Stimulated activated CD8-positive, alpha-beta memory T cell treated with anti-CD3 and anti-CD28 coated beads, Interleukin-4, amount 100 ng/mL, for 4 hours (primary cell): ENCODE results near the gene PARD6B.
"Not testable (repeated sequence)": the region's sequence is repeated elsewhere in the genome, so short reads cannot be mapped to it uniquely, and the experiment has no call there.

Experiments
- DNase-seq, 2 donors: peaks; one replicate each; pipeline ENCODE4 v3.0.0-alpha.2; 2020; ENCODE audit warnings: low read depth in 2 of 2, low spot score in 1 of 2

The PARD6B gene

GRCh38 chr20:50798650-50799049 is 67.3 kb downstream of the PARD6B start:
- no peak for DNase-seq

DNA sequence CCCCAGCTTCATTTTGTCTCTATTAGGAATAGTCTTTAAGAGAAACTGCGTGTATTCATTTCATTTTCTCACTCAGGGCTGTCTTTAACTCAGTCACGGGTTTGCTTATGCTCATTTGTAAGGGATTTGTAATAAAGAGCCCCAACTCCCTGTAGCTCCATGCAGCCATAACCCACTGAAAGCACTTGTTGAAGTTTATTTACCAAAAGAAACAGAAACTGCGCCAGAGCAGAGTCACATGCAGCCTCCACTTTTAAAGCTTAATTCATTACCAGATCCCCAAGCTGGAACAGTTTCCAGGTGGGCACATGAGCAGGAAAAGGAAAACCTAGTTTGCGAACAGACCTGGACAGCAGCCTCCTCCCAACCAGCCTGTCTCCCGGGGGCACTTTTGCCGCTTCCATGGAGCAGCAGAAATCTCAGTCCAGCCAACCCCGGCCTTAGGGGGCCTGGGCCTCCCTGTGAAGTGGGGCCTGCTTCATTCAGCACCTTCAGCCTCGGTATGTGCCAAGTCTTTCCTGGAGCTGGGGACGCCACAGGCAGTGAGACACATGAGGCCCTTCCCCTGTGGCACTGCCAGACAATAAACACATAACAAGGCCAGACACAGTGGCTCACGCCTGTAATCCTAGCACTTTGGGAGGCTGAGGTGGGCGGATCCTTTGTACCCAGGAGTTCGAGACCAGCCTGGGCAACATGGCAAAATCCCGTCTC is 68.0 kb downstream of the PARD6B start:
- DNase-seq, result no peak

DNA sequence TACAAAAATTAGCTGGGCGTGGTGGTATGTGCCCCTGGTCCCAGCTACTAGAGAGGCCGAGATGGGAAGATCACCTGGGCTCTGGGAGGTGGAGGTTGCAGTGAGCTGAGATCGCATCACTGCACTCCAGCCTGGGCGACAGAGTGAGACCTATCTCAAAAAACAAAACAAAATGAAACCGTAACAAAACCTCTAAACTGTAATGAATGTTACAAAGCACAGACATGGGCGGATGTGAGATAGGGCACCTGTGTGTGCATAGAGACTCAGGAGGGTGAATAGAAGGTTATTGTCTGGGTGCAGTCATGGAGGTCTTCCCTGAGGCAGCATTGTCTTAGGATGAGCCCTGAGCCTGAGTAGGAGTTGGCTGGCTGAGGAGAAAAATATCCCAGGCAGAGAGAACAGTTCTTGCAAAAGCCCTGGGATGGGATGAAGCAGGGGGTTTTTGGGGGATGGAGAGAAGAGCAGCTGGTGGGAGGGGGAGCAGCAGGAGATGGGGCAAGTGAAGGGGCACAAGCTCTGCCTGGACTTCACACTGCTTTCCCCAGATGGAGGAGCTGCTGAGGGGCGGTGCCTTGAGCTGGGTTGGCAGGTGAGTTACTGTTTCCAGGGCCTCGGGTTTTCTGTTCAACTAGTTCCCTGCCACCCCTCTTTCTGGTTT is 68.6 kb downstream of the PARD6B start:
- DNase-seq, result no peak

GRCh38 chr20:50800986-50801746 is 69.8 kb downstream of the PARD6B start:
- DNase-seq, result not testable (repeated sequence)

GRCh38 chr20:50801747-50802125 is 70.4 kb downstream of the PARD6B start:
- DNase-seq, result no peak

DNA sequence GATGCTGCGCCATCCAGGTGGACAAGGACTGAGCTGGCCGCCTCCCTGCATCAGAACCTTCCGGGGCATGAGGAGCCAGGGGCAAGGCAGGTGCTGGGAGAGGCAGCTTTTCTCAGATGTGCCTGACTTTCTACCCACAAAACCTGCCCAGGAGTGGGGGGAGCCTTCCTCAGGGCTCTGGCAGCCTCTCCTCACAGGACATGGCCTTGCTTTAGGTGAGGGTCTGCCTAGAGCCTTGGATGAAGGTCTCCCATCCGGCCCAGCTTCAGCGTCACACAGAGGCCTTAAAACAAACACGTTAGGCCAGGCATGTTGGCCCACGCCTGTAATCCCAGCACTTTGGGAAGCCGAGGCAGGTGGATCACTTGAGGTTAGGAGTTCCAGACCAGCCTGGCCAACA is 70.9 kb downstream of the PARD6B start:
- DNase-seq, result no peak

DNA sequence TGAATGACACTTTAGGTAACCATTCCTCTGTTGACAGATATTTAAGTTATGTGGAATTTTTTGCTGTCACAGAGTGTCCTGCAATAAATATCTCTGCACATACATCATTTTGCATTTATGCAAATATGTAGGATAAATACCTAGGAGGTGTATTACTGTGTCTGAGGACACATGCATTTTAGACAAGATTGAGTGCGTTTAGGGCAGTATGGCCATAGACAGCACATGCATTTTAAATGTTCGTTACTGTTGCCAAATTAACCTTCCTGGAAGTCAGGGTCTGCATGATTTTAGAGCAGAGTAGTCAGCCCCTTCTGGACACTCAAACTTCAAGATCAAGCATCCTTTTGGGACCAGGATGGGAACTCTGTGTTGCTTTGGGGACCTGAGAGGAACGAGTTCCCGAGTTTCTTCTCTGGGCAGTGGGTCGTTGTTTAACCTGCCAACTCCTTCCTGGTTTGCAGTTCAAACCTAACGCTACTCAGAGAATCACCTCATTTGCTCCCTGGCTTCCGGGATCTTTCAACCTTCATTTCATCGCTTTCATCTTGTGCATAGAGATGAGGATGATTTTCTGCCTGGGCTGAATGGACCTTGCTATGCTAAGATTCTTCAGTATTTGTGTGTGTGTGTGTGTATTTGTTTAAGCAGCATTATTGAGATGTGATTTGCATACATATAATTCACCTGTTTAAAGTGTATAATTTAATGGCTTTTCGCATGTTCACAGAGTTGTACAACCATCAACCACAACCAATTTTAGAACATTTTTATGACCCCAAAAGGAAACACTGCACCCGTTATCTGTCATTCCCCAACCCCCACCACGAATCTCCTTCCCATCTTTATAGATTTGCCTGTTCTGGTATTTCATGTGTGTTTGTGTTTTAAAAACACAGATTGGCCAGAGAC is 73.3 kb downstream of the PARD6B start:
- DNase-seq, result no peak

DNA sequence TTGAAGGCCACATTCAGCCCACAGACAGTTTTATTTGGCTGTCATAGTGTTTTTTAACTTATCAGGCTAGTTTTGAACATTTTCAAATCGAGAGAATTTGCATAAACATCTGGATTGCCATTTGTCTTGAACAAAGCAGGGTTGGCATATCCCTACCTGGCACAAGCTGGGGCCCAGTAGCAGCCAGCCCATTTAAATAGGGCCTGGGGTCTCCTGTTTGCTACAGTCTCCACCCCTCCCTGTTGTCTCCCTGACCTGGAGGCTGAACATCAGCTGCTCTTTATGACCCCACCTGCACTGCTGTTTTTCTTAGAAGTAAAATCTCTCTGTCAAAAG is 73.9 kb downstream of the PARD6B start:
- DNase-seq, result no peak

GRCh38 chr20:50806126-50806768 is 74.9 kb downstream of the PARD6B start:
- DNase-seq, result no peak
